ENCODE measurements around the gene EXTL1.

The EXTL1 gene

DNA sequence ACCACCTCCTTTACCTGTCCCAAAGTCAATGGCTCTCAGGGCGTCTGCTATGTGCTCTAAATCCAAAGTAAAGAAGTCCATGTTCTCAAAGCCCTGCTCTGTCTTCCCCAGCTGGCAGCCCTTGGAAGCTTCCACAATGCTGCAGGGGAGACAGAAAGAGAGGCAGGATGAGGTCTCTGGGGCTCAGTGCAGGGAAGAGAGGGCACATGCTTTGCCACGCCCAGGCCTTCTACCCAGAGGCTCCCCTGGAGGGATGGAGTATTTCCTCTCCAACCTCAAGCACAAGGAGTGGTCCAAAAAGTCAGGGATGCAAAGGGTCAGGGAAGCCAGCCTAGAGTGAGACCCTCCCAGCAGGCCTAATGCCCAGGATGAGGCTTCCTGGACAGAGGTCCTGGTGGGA, 35.6 kb downstream of the EXTL1 start:
- Mint-ChIP-seq H3K27me3 (peaks cover 34% of the 10 kb centered on the region), H3K4me1 (ENCODE audit: low read depth) (no peaks in the 10 kb centered on the region), H3K4me3 (no peak overlapping the region), H3K27ac (no peak overlapping the region), H3K9me3 (no peaks in the 10 kb centered on the region), H3K36me3 (ENCODE audit: low read depth) (no peaks in the 10 kb centered on the region)

DNA sequence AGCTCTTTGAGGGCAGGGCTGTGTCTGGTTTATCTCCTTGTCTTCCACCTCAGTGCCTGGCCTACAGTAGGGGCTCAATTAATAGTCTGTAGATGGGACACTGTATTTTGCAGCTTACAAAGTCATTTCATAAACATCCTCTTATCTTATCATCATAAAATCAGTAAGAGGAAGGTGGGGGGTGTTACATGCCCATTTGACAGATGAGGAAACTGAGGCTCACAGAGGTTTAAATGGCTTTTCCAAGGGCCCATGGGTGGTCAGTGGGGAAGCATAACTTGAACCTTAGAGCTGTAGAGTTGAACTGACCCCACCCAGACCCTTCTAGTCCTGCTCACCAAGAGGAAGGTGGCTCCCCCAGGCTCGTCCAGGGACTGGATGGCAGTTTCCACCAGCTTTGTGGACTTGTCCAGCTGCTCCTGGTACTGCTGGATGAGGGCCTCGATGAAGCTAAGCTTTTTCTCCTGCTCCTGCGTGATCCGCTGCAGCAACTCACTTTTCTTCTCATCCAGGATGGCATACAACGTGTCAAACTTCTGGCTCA, 36.5 kb downstream of the EXTL1 start:
- Mint-ChIP-seq H3K27me3 (peaks cover 33% of the 10 kb centered on the region), H3K4me1 (ENCODE audit: low read depth) (no peaks in the 10 kb centered on the region)

DNA sequence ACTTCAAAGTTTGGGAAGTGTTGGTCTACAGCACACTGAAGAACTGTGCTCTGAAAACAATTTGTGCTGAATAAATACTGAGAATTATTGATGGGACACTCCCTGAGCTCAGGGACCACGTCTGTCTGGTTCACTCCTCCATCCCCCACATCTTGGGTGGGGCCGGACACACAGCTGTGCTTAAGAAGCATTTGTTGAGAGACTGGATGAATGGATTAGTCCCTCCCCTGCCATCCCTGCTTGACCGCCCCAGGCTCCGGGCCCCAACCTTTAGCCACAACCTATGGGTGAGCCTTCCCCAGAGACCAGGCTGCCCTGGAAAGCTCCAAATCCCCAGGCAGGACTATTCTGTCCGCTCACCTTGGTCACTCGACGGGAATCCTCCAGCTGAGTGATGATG, 38.3 kb downstream of the EXTL1 start:
- H3K4me1 Mint-ChIP-seq (ENCODE audit: low read depth): no peaks in the 10 kb centered on the region
- peaks cover 17% of the 10 kb centered on the region for H3K27me3 Mint-ChIP-seq
- H3K27ac Mint-ChIP-seq: no peak overlapping the region
- H3K9me3 Mint-ChIP-seq: no peaks in the 10 kb centered on the region
- H3K36me3 Mint-ChIP-seq (ENCODE audit: low read depth): no peaks in the 10 kb centered on the region
- H3K4me3 Mint-ChIP-seq: no peak overlapping the region

More for the DNA sequence above, 36.5 kb downstream of the EXTL1 start:
- no peaks in the 10 kb centered on the region for H3K36me3 Mint-ChIP-seq (ENCODE audit: low read depth)
- no peak overlapping the region for H3K27ac Mint-ChIP-seq
- H3K4me3 Mint-ChIP-seq: no peak overlapping the region
- no peaks in the 10 kb centered on the region for H3K9me3 Mint-ChIP-seq

- Mint-ChIP-seq H3K27me3 (peaks cover 10% of the 10 kb centered on the region), H3K36me3 (ENCODE audit: low read depth) (no peaks in the 10 kb centered on the region), H3K4me3 (no peak overlapping the region), H3K27ac (no peak overlapping the region), H3K9me3 (no peaks in the 10 kb centered on the region), H3K4me1 (ENCODE audit: low read depth) (no peaks in the 10 kb centered on the region)
These were observed 39.4 kb downstream of the EXTL1 start for GRCh38 chr1:26060832-26061574.

DNA sequence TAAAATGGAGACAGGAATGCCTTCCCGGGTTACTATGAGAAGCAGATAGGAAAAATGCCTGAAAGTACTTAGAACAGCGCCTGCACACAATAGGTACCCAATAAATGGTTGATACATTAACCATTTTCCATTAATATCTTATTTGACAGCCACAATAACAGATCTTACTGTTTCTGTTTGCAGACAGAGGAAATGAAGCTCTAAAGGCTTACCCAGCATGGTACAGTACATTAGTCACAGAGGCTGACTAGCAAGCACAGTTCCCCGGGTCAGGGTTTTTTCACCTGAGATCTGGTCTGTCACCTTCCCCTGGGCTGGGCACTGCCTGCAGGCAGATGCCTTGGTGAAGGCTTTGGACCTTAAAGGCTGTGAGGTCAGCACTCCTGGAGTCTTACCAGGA, 43.0 kb downstream of the EXTL1 start:
- no peak overlapping the region for H3K27ac Mint-ChIP-seq
- no peaks in the 10 kb centered on the region for H3K9me3 Mint-ChIP-seq
- H3K36me3 Mint-ChIP-seq (ENCODE audit: low read depth): no peaks in the 10 kb centered on the region
- H3K4me1 Mint-ChIP-seq (ENCODE audit: low read depth): no peaks in the 10 kb centered on the region
- H3K4me3 Mint-ChIP-seq: no peak overlapping the region
- peaks cover 4% of the 10 kb centered on the region for H3K27me3 Mint-ChIP-seq

DNA sequence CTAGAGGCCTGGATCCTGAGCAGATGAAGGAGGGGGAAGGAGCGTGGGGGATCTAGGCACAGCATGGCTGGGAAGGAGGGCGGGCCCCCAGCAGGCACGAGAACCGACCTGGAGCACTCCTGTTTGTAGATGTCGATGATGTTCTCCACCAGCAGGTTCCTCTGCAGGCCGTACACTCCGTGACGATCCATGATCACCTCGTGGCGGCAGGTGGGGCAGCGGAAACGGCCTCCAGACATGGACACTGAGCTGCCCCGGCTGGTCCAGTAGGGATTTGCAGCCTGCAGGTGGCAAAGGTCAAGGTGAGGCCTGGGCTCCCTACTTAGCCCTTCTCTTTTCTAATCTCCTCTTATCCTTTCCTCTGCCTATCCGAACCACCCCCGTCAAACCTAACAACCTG, 44.6 kb downstream of the EXTL1 start:
- Mint-ChIP-seq H3K4me1 (ENCODE audit: low read depth) (no peaks in the 10 kb centered on the region), H3K4me3 (no peak overlapping the region), H3K36me3 (ENCODE audit: low read depth) (no peaks in the 10 kb centered on the region), H3K27me3 (peaks cover 11% of the 10 kb centered on the region), H3K9me3 (no peaks in the 10 kb centered on the region), H3K27ac (no peak overlapping the region)

GRCh38 chr1:26066857-26067256, 45.3 kb downstream of the EXTL1 start:
- no peaks in the 10 kb centered on the region for H3K36me3 Mint-ChIP-seq (ENCODE audit: low read depth)
- H3K27me3 Mint-ChIP-seq: peaks cover 12% of the 10 kb centered on the region
- no peaks in the 10 kb centered on the region for H3K4me1 Mint-ChIP-seq (ENCODE audit: low read depth)
- H3K27ac Mint-ChIP-seq: no peak overlapping the region
- no peaks in the 10 kb centered on the region for H3K9me3 Mint-ChIP-seq
- H3K4me3 Mint-ChIP-seq: no peak overlapping the region

- H3K36me3 Mint-ChIP-seq (ENCODE audit: low read depth): no peaks in the 10 kb centered on the region
- H3K4me3 Mint-ChIP-seq: no peak within 1 kb of the TSS
- H3K27me3 Mint-ChIP-seq: peaks cover 18% of the 10 kb centered on the region
- no peaks in the 10 kb centered on the region for H3K4me1 Mint-ChIP-seq (ENCODE audit: low read depth)
- H3K9me3 Mint-ChIP-seq: no peaks in the 10 kb centered on the region
- H3K27ac Mint-ChIP-seq: no peak within 1 kb of the TSS
These were observed 45.9 kb downstream of the EXTL1 start, which contains the start of gene TRIM63 for GRCh38 chr1:26067432-26067911. TSS of gene TRIM63 (minus strand) at chr1:26067630. CDS start at chr1:26067494, 136 bp downstream.

GRCh38 chr1:26069941-26070295, 48.3 kb downstream of the EXTL1 start:
- Mint-ChIP-seq H3K27ac (no peak overlapping the region), H3K4me3 (no peak overlapping the region), H3K27me3 (peaks cover 30% of the 10 kb centered on the region), H3K36me3 (ENCODE audit: low read depth) (no peaks in the 10 kb centered on the region), H3K9me3 (no peaks in the 10 kb centered on the region), H3K4me1 (ENCODE audit: low read depth) (no peaks in the 10 kb centered on the region)

DNA sequence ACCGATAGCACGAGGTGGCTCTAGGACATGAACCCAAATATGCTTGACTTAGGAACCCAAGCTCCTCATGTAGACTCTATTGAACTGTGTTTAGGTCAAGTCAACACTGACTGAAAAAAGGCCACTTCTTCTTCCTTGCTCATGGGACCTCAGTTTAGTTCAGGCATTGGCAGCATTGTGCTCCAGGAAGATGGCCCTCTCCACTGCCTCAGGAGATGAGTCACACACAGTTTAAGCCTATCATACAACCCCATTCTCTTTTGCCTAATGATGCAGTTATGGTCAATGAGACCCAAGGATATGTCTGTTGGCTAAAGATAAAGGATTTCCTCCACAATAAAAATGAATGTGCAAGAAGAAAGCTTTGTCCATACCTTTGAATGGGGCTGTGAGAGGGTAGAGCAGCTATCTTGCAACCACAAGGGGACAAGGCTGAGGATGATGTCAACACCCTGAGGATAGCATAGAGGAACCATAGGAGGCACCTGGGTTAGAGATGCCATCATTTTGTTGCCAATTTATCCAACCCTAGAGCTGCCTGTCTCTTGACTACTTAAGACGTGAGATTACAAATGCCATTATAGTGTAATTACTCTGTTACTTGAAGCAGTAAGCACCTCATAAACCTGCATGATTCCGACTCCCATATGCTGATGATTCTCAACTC, 48.9 kb downstream of the EXTL1 start:
- Mint-ChIP-seq H3K27me3 (peaks cover 30% of the 10 kb centered on the region), H3K4me1 (ENCODE audit: low read depth) (no peaks in the 10 kb centered on the region), H3K27ac (no peak overlapping the region), H3K36me3 (ENCODE audit: low read depth) (no peaks in the 10 kb centered on the region), H3K9me3 (no peaks in the 10 kb centered on the region), H3K4me3 (no peak overlapping the region)

DNA sequence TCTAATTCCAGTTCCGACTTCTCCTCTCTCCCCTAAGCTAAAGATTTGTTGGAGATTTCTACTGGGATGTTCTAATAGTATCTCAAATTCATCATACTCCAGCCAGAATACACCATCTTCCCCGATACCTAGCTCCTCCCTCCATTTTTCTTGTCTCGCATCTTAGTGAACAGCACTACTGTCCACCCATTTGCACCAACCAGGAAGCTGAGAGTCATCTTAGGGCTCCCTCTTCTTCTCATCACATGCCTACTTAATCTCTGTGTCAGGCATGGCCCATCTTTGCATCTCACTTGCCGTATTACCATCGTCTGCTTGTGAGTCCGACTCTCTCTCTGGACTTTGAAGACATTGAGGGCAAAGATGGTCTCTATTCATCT, 49.4 kb downstream of the EXTL1 start:
- no peak overlapping the region for H3K4me3 Mint-ChIP-seq
- H3K9me3 Mint-ChIP-seq: no peaks in the 10 kb centered on the region
- peaks cover 30% of the 10 kb centered on the region for H3K27me3 Mint-ChIP-seq

DNA sequence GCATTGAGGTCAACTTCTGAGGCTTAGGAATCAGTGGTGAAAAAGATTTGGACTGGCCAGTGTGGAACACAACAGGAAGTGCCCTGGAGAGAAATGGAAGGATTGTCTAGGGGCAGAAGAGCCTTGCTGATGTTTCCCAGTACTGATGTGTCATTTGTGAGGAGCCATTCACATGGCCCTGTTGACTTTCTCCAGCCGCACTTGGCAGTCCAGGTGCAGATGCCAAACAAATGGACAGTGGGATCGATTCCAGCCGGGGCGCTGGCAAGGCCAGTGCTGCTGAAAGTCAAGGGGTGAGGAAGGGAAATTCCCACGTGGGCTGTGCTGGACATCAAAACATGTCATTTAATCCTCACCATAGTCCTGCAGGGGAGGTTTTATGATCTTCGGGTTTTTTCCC, 50.7 kb downstream of the EXTL1 start:
- Mint-ChIP-seq H3K4me1 (ENCODE audit: low read depth) (no peaks in the 10 kb centered on the region), H3K27me3 (peaks cover 27% of the 10 kb centered on the region), H3K4me3 (no peak overlapping the region), H3K9me3 (no peaks in the 10 kb centered on the region), H3K36me3 (ENCODE audit: low read depth) (no peaks in the 10 kb centered on the region), H3K27ac (no peak overlapping the region)

More for the DNA sequence above, 49.4 kb downstream of the EXTL1 start:
- Mint-ChIP-seq H3K4me1 (ENCODE audit: low read depth) (no peaks in the 10 kb centered on the region), H3K27ac (no peak overlapping the region), H3K36me3 (ENCODE audit: low read depth) (no peaks in the 10 kb centered on the region)

- Mint-ChIP-seq H3K9me3 (no peaks in the 10 kb centered on the region), H3K27me3 (peaks cover 24% of the 10 kb centered on the region), H3K27ac (no peak overlapping the region), H3K4me1 (ENCODE audit: low read depth) (no peaks in the 10 kb centered on the region), H3K4me3 (no peak overlapping the region), H3K36me3 (ENCODE audit: low read depth) (no peaks in the 10 kb centered on the region)
These were observed 54.0 kb downstream of the EXTL1 start for GRCh38 chr1:26075421-26076144.

GRCh38 chr1:26077524-26077923, 55.9 kb downstream of the EXTL1 start:
- H3K27me3 Mint-ChIP-seq: peaks cover 11% of the 10 kb centered on the region
- no peak overlapping the region for H3K27ac Mint-ChIP-seq
- no peaks in the 10 kb centered on the region for H3K36me3 Mint-ChIP-seq (ENCODE audit: low read depth)
- H3K9me3 Mint-ChIP-seq: no peaks in the 10 kb centered on the region
- no peaks in the 10 kb centered on the region for H3K4me1 Mint-ChIP-seq (ENCODE audit: low read depth)
- no peak overlapping the region for H3K4me3 Mint-ChIP-seq
